Glomerular visceral epithelial cell (primary cell): ENCODE results near the gene NRP2.

ENCODE experiments used
- DNase-seq: peaks from one replicate; pipeline ENCODE4 v3.0.0-alpha.2; 2016; ENCODE audit errors: extremely low spot score

NRP2 gene

GRCh38 chr2:205757271-205757670 lies 75.0 kb downstream of the NRP2 start:
- DNase-seq = no peak

DNA sequence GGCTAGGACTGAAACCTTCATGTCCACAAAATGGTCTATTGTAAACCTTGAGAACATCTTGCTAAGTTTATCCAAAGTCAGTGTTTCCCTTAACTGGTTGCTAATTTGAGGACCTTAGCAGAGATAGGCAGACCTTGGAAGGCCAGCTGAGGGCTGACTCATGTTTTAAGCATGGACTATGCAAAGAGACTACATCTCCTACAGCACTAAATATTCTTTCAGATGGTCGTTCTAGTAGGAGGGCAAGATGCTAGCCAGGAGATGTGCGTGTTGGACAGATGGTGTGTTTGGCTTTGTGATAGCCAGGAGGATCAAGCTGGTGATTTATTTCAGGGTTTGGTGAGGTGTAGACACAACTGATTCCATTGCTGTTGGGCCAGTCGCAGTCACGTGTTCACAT lies 75.8 kb downstream of the NRP2 start:
- peak; percentile 52 for DNase-seq

DNA sequence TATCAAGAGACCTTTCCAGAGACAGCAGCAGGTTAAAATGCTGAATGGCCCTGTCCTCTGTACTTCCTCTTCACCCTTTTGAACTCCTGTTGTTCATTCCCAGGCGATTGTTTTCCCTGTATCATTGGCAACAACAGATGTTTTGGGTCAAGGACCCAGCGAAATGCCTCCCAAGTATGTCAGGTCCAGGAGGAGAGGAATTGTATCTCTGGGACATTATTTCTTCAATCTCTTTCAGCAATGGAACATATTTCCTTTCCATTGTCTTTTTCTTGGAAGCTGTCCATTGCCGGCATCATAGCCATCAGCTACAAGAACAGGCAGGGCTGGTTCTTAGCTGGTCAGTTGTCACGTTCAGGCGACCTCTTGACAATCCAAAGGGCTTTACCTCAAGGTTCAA lies 76.2 kb downstream of the NRP2 start:
- DNase-seq = no peak

DNA sequence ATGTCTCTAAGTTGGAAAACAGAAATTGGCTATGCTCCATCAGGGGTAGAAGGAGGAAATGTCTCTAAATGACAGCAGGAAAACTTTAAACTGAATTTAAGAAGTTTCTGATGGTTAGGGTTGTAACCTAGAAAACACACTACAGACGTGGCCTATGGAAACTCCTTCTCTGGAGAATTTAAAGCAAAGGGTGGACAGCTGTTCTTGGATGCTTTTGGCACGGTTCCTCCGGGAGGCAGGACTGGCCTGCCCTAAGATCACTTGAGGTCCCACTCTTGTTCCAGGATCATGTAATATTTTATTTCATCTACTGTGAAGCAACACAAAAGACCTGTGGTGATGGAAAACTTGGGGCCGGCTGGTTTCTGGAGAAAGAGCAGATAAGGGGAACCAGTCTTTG lies 77.0 kb downstream of the NRP2 start:
- no peak for DNase-seq

- DNase-seq = no peak
Observed at GRCh38 chr2:205759732-205760131, 77.4 kb downstream of the NRP2 start.

DNA sequence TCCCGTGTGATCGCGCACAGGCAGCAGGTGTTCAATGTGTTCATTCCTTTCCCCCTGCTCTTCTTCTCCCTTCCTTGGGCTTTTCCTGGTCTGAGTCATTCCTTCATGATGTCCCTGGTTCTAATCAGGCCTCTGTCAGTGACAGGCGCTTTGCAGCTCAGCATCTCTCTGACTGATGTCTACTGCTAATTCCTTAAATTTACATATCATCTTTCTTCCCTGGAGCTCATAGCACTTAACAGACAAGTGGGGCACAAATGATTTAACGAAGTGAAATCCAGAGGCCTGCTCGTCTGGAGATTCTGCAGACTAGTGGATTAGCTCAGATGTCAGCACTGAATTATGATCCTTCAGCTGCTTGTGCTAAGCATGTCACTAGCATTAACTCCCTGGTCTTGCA lies 77.9 kb downstream of the NRP2 start:
- DNase-seq = no peak

GRCh38 chr2:205761421-205761820 lies 79.1 kb downstream of the NRP2 start:
- DNase-seq = no peak

- DNase-seq = no peak
Observed at GRCh38 chr2:205762881-205763280, 80.6 kb downstream of the NRP2 start.

GRCh38 chr2:205763708-205764211 lies 81.5 kb downstream of the NRP2 start:
- DNase-seq = peak; percentile 43

- DNase-seq = no peak
Observed at GRCh38 chr2:205764270-205764746, 82.0 kb downstream of the NRP2 start.

DNA sequence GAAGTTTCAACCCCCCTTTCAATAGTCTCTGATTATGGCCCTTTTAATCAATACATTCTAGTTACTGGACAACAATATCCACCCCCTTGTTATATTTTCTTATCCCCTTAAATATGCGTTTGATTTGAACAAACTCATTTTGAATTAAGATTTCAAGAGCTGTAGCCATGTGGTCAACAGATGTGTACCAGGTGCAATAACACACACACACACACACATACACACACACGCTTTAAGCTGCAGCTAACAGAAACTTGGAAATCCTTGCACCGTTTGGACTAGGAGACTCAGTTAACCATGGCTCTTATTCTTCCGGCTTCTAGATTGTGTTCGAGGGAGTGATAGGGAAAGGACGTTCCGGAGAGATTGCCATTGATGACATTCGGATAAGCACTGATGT lies 82.8 kb downstream of the NRP2 start:
- DNase-seq = no peak

DNA sequence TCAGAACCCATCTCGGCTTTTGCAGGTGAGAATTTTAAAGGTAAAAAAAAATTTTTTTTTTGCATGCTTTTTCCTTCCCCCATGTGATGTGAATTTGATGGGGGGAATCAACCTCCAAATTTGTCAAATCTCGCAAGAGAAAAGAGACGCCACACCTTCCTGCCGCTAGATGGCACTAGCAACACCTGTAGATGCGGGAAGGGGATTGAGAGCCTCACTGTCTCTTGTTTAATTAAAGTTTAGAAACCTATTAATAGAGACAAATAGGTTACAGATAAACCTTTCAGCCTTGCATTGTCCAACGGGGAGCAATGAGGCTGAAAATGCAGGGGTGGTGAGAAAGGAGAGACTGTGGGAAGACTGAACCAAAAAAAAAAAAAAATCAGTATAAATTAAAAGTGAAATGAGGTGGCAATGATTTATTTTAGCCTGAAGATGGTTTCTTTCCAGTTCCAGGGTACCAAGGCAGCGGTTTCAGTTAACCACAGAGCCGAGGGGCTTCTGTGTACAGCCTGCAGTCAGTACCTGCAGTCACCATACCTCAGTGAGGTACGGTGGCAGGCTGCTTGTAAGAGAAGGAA lies 84.6 kb downstream of the NRP2 start:
- DNase-seq = peak; percentile 60

DNA sequence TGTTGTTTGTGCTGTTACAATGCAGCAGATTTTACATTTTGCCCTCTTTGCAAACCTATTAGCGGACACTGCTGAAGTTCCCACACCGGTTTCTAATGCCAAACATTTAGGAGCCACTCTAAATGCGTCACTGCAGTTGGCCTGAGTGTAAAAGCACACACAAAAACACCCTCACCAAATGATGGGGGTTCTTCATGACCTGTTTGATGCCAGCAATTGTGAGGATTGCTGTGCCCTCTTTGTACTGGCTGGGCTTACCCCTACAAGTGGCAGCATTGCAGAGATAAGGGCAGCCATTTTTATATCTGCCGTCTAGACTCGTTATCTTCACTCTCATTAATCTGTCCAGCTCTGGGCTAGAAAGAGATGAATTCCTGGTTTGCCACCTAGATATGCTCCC lies 85.3 kb downstream of the NRP2 start:
- DNase-seq = no peak

GRCh38 chr2:205768341-205768740 lies 86.0 kb downstream of the NRP2 start:
- DNase-seq = no peak

- DNase-seq = no peak
Observed at GRCh38 chr2:205768815-205769494, 86.7 kb downstream of the NRP2 start.

DNA sequence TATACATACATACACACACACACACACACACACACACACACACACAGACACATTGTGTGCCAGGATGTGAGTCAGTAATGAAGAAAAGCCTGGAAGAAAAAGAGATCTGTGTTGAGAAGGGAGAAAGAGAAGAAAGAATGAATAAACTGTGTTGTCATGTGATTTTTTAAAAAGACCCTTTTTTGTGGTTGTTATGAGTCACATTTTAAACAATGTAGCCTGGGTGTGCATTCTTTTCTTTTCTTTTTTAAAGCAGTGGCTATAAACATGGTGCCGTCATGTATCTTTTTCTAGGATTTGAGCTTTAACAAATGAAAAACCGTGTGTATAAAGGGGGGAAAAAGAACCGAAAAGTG lies 87.2 kb downstream of the NRP2 start:
- DNase-seq = peak; percentile 63

GRCh38 chr2:205769879-205770278 lies 87.6 kb downstream of the NRP2 start:
- no peak for DNase-seq

GRCh38 chr2:205770577-205770976 lies 88.3 kb downstream of the NRP2 start:
- no peak for DNase-seq

- no peak for DNase-seq
Observed at GRCh38 chr2:205771031-205771430, 88.7 kb downstream of the NRP2 start.

- no peak for DNase-seq
Observed at GRCh38 chr2:205771666-205772065, 89.4 kb downstream of the NRP2 start.

DNA sequence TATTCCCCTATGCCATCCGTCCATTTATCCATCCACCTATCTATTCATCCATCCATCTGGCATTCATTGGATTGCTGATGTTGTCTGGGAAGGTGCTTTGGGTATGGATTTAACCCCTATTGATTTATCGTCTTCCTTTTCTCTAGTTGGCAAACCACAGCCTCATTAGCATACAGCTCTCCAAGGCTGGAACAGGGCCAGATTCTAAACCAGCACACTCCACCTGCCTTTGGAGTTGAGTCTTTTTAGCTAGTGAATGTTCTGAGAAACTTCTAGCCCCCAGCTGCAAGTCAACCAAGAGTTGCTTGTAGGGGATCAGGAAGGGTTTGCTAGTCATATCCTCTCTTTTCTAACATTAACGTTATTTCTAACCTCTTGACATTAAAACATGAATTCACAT lies 90.7 kb downstream of the NRP2 start:
- DNase-seq = no peak

DNA sequence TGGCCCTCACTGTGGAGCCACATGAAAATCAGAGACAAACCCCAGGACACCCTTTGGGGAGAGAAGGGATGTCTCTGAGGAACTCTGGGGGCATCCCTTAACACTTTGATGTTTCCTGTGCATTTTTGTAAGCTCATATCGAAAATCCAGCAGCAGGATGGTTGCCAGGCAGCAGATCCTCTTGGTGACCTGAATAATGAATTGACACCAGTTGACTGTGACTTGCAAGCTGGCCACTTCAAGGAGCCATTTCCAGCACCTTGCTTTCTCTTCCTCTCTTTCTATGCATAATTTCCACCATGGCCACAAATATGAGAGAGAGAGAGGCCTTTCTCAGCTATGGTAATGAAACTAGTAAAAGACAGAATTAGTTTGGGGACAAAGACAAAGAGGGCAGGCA lies 91.7 kb downstream of the NRP2 start:
- no peak for DNase-seq

GRCh38 chr2:205775097-205775877 lies 93.0 kb downstream of the NRP2 start:
- DNase-seq = no peak
